OCI-LY7 (cell line): ENCODE results near the gene PICALM. TPM values are rescaled to one million over a fixed set of nuclear protein-coding genes. Genes with fewer than 3 reads are reported as not detected.

Experiments used
- BruUV-seq: library from RNA; stranded (reverse); fragments of 400-500 nt; replicated peaks from 2 replicates; lab custom pipeline; 2021; lab: Mats Ljungman, UMichigan
- CTCF ChIA-PET: fragments of 300-600 bp; sonication (Branson Sonifier 250); formaldehyde crosslinking; loops from one replicate; lab custom pipeline; 2022; ENCODE audit warnings: antibody characterized with exemption; ENCODE audit not compliant: unreplicated experiment; lab: Charles Lee
- POLR2A ChIA-PET: fragments of 300-600 bp; sonication (Branson Sonifier 250); formaldehyde crosslinking; loops from one replicate; lab custom pipeline; 2022; ENCODE audit warnings: antibody characterized with exemption; lab: Charles Lee
- DNase-seq: peaks from one replicate; pipeline ENCODE4 v3.0.0-alpha.2; 2015; ENCODE audit warnings: low spot score
- H2AFZ ChIP-seq: fragments of 200-600 bp; sonication (generic), shearing (Covaris generic); 2 replicates; pipeline ENCODE4 v1.6.1; 2014; ENCODE audit warnings: mild to moderate bottlenecking, antibody characterized with exemption, low read length, moderate library complexity
- H3K27ac ChIP-seq: fragments of 200-600 bp; sonication (generic); 2 replicates; pipeline ENCODE4 v1.5.1; 2014; ENCODE audit warnings: mixed run types, low read depth, mild to moderate bottlenecking, moderate library complexity, low read length, inconsistent platforms; ENCODE audit not compliant: poor library complexity, severe bottlenecking
- H3K36me3 ChIP-seq: fragments of 200-600 bp; sonication (generic); 2 replicates; pipeline ENCODE4 v1.6.1; 2014; ENCODE audit warnings: mild to moderate bottlenecking, antibody characterized with exemption, low read length, moderate library complexity, mixed read lengths; ENCODE audit not compliant: insufficient read depth
- H3K4me1 ChIP-seq: fragments of 200-600 bp; sonication (generic); 2 replicates; pipeline ENCODE4 v1.5.1; 2014; ENCODE audit warnings: mild to moderate bottlenecking, low read length; ENCODE audit not compliant: insufficient read depth, poor library complexity, severe bottlenecking
- H3K4me2 ChIP-seq: fragments of 200-600 bp; sonication (generic); 2 replicates; pipeline ENCODE4 v1.6.1; 2014; ENCODE audit warnings: mild to moderate bottlenecking, low read length
- H3K4me3 ChIP-seq: fragments of 200-600 bp; sonication (generic); 2 replicates; pipeline ENCODE4 v1.5.1; 2014; ENCODE audit warnings: mild to moderate bottlenecking, low read depth, low read length; ENCODE audit not compliant: poor library complexity, severe bottlenecking
- H3K79me2 ChIP-seq: fragments of 200-600 bp; sonication (generic); 2 replicates; pipeline ENCODE4 v1.6.1; 2016; ENCODE audit warnings: low read depth, mild to moderate bottlenecking, low read length, moderate library complexity, mixed read lengths; ENCODE audit not compliant: insufficient read depth
- H3K9me2 ChIP-seq: fragments of 200-600 bp; sonication (generic); 2 replicates; pipeline ENCODE4 v1.6.1; 2016; ENCODE audit warnings: mild to moderate bottlenecking, low read length, mixed read lengths; ENCODE audit not compliant: insufficient read depth
- H3K9me3 ChIP-seq: fragments of 200-600 bp; sonication (generic); 2 replicates; pipeline ENCODE4 v1.6.1; 2014; ENCODE audit warnings: mild to moderate bottlenecking, mixed run types, low read length, mixed read lengths
- H4K20me1 ChIP-seq: fragments of 200-600 bp; sonication (generic); 2 replicates; pipeline ENCODE4 v1.6.1; 2014; ENCODE audit warnings: mild to moderate bottlenecking, antibody characterized with exemption, low read length, moderate library complexity, mixed read lengths; ENCODE audit not compliant: insufficient read depth
- EZH2phosphoT487 ChIP-seq: fragments of 200-600 bp; sonication (generic); IDR thresholded peaks from 2 replicates; pipeline ENCODE4 v1.6.1; 2018; ENCODE audit warnings: low read depth, borderline replicate concordance, mild to moderate bottlenecking, mixed run types, antibody characterized with exemption, low read length, moderate library complexity, mixed read lengths
- intact Hi-C: fragments of 100-400 bp; cut with micrococcal nuclease; formaldehyde crosslinking; loops from one replicate; pipeline ENCODE4 v1.10.0; 2022; ENCODE audit not compliant: unreplicated experiment
- total RNA-seq, 2 experiments: library from RNA; depleted of rRNA in 1 of 2; stranded (reverse); fragments of >200 nt in 1 of 2; shearing (Covaris generic) in 1 of 2; gene quantifications; 2 replicates each; pipeline ENCODE4 v1.2.3, GENCODE V29; 2014 to 2022
- TF ChIP-seq, protein P1 (sequence below): fragments of 200-600 bp; sonication (generic); conservative IDR thresholded peaks from 2 replicates; pipeline ENCODE4 v1.5.1; 2014; ENCODE audit warnings: mild to moderate bottlenecking, antibody characterized with exemption, low read length, moderate library complexity, mixed read lengths

The PICALM gene
- total RNA-seq, 2 experiments from 2014 or later = 77.9 to 108 TPM

DNA sequence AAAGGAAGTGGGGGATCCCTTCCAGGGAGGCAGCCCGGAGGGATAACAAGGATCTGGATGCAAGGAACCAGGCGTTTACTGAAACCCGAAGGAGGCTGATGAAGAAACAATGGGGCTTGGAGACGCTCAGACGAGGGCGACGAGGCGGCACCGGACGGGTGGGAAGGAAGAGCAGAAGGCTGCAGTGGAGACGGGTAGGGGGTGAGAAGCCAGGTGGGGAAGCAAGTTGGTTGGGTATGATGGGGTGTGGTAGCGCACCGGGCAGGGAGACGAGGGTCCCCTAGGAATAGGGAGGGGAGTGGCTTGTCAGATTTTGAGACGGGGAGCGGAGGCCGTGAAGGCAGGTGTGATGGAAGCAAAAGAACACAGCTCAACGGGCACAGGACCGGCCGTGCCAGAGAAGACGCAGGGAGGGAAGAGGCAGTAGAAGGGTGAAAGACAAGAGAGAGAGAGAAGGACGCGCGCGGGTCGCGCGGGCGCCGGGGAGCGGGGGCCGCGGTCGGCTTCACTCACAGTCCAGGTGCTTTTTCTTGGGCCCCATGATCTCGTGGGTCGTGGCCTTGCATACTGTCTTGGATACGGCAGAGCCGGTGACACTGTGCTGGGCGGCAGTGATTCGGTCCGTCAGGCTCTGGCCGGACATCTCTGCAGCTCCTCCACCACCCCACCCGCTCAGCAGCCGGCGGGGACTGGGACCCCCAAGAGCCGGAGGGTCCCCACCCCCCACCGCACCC is 579 bp downstream of the PICALM start:
- intact Hi-C loops = loop anchor here (2.0 to 10.0 kb wide), 5 partner anchors 124 to 1521 kb away; partner anchors contain the start of genes DLG2, TMEM126A and TMEM126B
- Histone ChIP-seq H3K4me2 (peak overlapping the region; percentile 99), H4K20me1 (peaks cover 37% of the 10 kb centered on the region), H3K9me3 (no peaks in the 10 kb centered on the region), H3K4me3 (peak overlapping the region; percentile 82), H3K9me2 (no peaks in the 10 kb centered on the region), H2AFZ (no peak overlapping the region; the same call in 1 of the 2 replicates), H3K27ac (peak overlapping the region; percentile 51), H3K4me1 (peaks cover 44% of the 10 kb centered on the region), H3K36me3 (no peaks in the 10 kb centered on the region), H3K79me2 (peaks cover 52% of the 10 kb centered on the region)
- peak; percentile 66 for DNase-seq
- BruUV-seq = no TSS peak
- TF ChIP-seq EZH2phosphoT487 = no peak
- TF ChIP-seq, protein P1, sequence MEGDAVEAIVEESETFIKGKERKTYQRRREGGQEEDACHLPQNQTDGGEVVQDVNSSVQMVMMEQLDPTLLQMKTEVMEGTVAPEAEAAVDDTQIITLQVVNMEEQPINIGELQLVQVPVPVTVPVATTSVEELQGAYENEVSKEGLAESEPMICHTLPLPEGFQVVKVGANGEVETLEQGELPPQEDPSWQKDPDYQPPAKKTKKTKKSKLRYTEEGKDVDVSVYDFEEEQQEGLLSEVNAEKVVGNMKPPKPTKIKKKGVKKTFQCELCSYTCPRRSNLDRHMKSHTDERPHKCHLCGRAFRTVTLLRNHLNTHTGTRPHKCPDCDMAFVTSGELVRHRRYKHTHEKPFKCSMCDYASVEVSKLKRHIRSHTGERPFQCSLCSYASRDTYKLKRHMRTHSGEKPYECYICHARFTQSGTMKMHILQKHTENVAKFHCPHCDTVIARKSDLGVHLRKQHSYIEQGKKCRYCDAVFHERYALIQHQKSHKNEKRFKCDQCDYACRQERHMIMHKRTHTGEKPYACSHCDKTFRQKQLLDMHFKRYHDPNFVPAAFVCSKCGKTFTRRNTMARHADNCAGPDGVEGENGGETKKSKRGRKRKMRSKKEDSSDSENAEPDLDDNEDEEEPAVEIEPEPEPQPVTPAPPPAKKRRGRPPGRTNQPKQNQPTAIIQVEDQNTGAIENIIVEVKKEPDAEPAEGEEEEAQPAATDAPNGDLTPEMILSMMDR = no peak
- POLR2A ChIA-PET = interaction anchor here (0.7 to 2.1 kb wide), 13 partner anchors 10 to 136 kb away, joined by 3 to 8 read pairs (median 4); no protein-coding TSS in a partner anchor
- CTCF ChIA-PET = interaction anchor here (0.6 to 1.8 kb wide), 3 partner anchors 27 to 126 kb away, joined by 3 to 18 read pairs (median 3); no protein-coding TSS in a partner anchor

DNA sequence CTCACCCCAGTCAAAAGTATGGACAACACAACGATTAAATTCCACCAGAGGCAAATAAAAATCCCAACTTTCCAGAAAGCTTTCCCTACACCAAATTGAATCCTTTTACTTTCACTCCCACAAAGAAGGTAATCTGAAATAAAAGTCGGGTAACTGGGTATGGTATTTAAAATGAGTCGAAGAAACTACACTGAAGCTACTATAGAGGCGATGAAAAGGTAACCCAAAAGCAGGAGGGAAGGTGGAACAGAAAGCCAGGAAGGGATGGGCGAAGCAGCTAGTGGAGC is 1.1 kb downstream of the PICALM start:
- Histone ChIP-seq H4K20me1 (peaks cover 42% of the 10 kb centered on the region), H3K9me2 (no peaks in the 10 kb centered on the region), H3K36me3 (no peaks in the 10 kb centered on the region), H2AFZ (no peak overlapping the region), H3K27ac (peak overlapping the region; percentile 51), H3K4me3 (peak overlapping the region; percentile 82), H3K4me1 (peaks cover 49% of the 10 kb centered on the region), H3K4me2 (peak overlapping the region; percentile 99), H3K79me2 (peaks cover 58% of the 10 kb centered on the region), H3K9me3 (no peaks in the 10 kb centered on the region)
- DNase-seq = no peak
- no TSS peak for BruUV-seq
- POLR2A ChIA-PET = interaction anchor here (0.6 to 2.0 kb wide), 12 partner anchors 10 to 137 kb away, joined by 3 to 8 read pairs (median 4); no protein-coding TSS in a partner anchor
- intact Hi-C loops = loop anchor here (2.0 to 10.0 kb wide), 5 partner anchors 125 to 1520 kb away; partner anchors contain the start of genes DLG2, TMEM126A and TMEM126B
- CTCF ChIA-PET = interaction anchor here (0.6 to 1.3 kb wide), 3 partner anchors 26 to 126 kb away, joined by 3 to 6 read pairs (median 3); no protein-coding TSS in a partner anchor
- no peak for TF ChIP-seq EZH2phosphoT487
- TF ChIP-seq, protein P1 = no peak
